ENCODE data around the gene MYLK2. TPM values are rescaled to one million over a fixed set of nuclear protein-coding genes. Genes with fewer than 3 reads are reported as not detected.

MYLK2 gene
- total and polyA plus RNA-seq, 10 of the 15 experiments (the other 5 are each of a cell fraction or from before 2014, with no cell fraction given) = 0.04 to 0.67 (median 0.18) TPM; not detected in 1

DNA sequence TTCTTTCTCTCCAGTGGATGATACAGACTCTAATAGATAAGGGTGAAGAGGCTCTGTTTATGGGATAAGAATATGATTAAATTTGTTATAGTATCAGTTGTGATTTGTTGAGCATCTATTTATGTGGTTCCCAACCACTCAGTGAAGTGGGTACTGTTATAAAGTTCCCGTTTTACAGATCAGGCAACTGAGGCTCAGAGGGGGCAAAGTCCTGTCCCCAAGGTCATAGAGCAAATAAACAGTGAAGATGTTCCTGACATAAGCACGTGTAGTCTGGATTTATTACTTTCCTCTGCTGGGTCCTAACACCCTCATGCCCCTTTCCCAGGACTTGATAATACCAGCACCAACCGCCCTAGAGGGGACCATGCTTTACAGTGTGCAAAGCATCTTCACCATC is 47.1 kb downstream of the MYLK2 start (continued):
- TF ChIP-seq RFX5 (IDR thresholded peaks at IDR 0.05; ENCODE audit: low read depth, low read length) (no peak), RBBP5 (conservative IDR thresholded peaks at IDR 0.05) (no peak), NFIC (IDR thresholded peaks at IDR 0.05; ENCODE audit: low read depth, low read length) (no peak), RAD21 (IDR thresholded peaks at IDR 0.05; ENCODE audit: insufficient read depth, low read depth, low read length) (no peak)

GRCh38 chr20:31868853-31869672 is 49.9 kb downstream of the MYLK2 start:
- Histone ChIP-seq H3K9me3 (replicated peaks; ENCODE audit: control insufficient read depth, insufficient read depth, low read length) (no peaks in the 10 kb centered on the region), H3K9ac (ENCODE audit: control insufficient read depth, insufficient read depth, low read length) (no peak overlapping the region), H3K36me3 (ENCODE audit: control insufficient read depth in 2 of 2, insufficient read depth in 2 of 2, low read length in 1 of 2) (no peaks in the 10 kb centered on the region), H3K79me2 (ENCODE audit: control insufficient read depth, insufficient read depth, low read length) (no peaks in the 10 kb centered on the region), H3K4me2 (ENCODE audit: control insufficient read depth, insufficient read depth) (no peak overlapping the region), H2AFZ (ENCODE audit: control insufficient read depth, low read depth, low read length) (no peak overlapping the region), H3K4me3 (no peak overlapping the region), H3K27me3 (replicated peaks in 1 of 2; ENCODE audit: control insufficient read depth in 2 of 2, insufficient read depth in 2 of 2, low read length in 1 of 2) (peaks cover 6 to 13% of the 10 kb centered on the region in 2 experiments), H3K27ac (ENCODE audit: control insufficient read depth, insufficient read depth) (no peak overlapping the region), H3K4me1 (ENCODE audit: control insufficient read depth, insufficient read depth, low read length) (peaks cover 13% of the 10 kb centered on the region), H4K20me1 (ENCODE audit: control insufficient read depth, insufficient read depth) (no peaks in the 10 kb centered on the region)
- in situ Hi-C loops (cut with MboI) = no loop called here
- TF ChIP-seq PML (IDR thresholded peaks at IDR 0.05; ENCODE audit: low read length) = no peak
- no peak for TF ChIP-seq SUZ12 (IDR thresholded peaks at IDR 0.05; ENCODE audit: unreplicated experiment)
- no peak for TF ChIP-seq CHD1 (IDR thresholded peaks at IDR 0.05; ENCODE audit: low read depth, low read length)
- TF ChIP-seq HDAC2 (IDR thresholded peaks at IDR 0.05) = no peak
- no peak for TF ChIP-seq RAD51 (IDR thresholded peaks at IDR 0.05)
- no peak for TF ChIP-seq EED (IDR thresholded peaks at IDR 0.05; ENCODE audit: low read depth)
- no peak for TF ChIP-seq REST (IDR thresholded peaks at IDR 0.05; ENCODE audit: low read depth, low read length)
- no peak for TF ChIP-seq CHD4 (IDR thresholded peaks at IDR 0.05)
- no peak for TF ChIP-seq CREB1 (IDR thresholded peaks at IDR 0.05; ENCODE audit: low read depth)
- TF ChIP-seq MYB (IDR thresholded peaks at IDR 0.05; ENCODE audit: borderline replicate concordance, low read depth, low read length) = no peak
- no peak for TF ChIP-seq MTA3 (IDR thresholded peaks at IDR 0.05; ENCODE audit: borderline replicate concordance, low read length)
- no peak for TF ChIP-seq STAT1 (conservative IDR thresholded peaks at IDR 0.05)
- no peak for TF ChIP-seq RAD21 (IDR thresholded peaks at IDR 0.05; ENCODE audit: insufficient read depth, low read depth, low read length)
- TF ChIP-seq RELB (IDR thresholded peaks at IDR 0.05; ENCODE audit: low read depth) = no peak
- no peak for TF ChIP-seq CEBPB (IDR thresholded peaks at IDR 0.05; ENCODE audit: borderline replicate concordance in 1 of 2, low read depth in 2 of 2, low read length in 2 of 2)
- TF ChIP-seq CBX5 (IDR thresholded peaks at IDR 0.05; ENCODE audit: low read depth) = no peak
- FAIRE-seq (no peak), ATAC-seq (peak; percentile 5), DNase-seq (ENCODE audit: low read depth, low spot score) (no peak)
- ChIA-PET SMC1A (ENCODE audit: uncharacterized antibody, unreplicated experiment) (interaction anchor here (1.0 to 4.2 kb wide), 10 partner anchors 10 to 163 kb away, joined by 3 to 16 read pairs (median 4); partner anchors contain the start of gene PDRG1), CTCF (interaction anchor here (0.6 to 3.3 kb wide), 5 partner anchors 13 to 296 kb away, joined by 3 to 22 read pairs (median 4); no protein-coding TSS in a partner anchor), POLR2A (interaction anchor here (0.7 to 6.1 kb wide), 9 partner anchors 9 to 348 kb away, joined by 3 to 31 read pairs (median 5); no protein-coding TSS in a partner anchor), RAD21 (ENCODE audit: unreplicated experiment) (interaction anchor here (0.9 to 3.6 kb wide), 9 partner anchors 10 to 82 kb away, joined by 3 to 26 read pairs (median 6); partner anchors contain the start of gene PDRG1)
- 44% methylated on average over 12 of the region's 12 CpGs for WGBS (ENCODE audit: insufficient coverage, insufficient replicate concordance, low lambda C conversion rate, missing lambda C conversion rate)
- intact Hi-C loops (cut with micrococcal nuclease; ENCODE audit: unreplicated experiment) = no loop called here
- BruUV-seq (replicated peaks) = TSS peak; percentile 58

All from GM12878 (cell line).